Measurements from ENCODE around the gene TRAPPC6A. TPM values are rescaled to one million over a fixed set of nuclear protein-coding genes. Genes with fewer than 3 reads are reported as not detected.

The TRAPPC6A gene
- total and polyA plus RNA-seq, 3 donors from 2014 or later: 37.0 to 42.8 (median 38.7) TPM

GRCh38 chr19:45172611-45173208 is 5.3 kb downstream of the TRAPPC6A start:
- H3K4me3 ChIP-seq: no peak overlapping the region
- H3K4me1 ChIP-seq: peaks cover 7% of the 10 kb centered on the region
- no peak overlapping the region for H3K27ac ChIP-seq
- WGBS, 2 donors: 93 to 98% methylated on average over 7 to 18 of the region's 18 CpGs
- no peaks in the 10 kb centered on the region for H3K9me3 ChIP-seq
- no peaks in the 10 kb centered on the region for H3K36me3 ChIP-seq (ENCODE audit: low read depth, missing control alignments)
- H3K27me3 ChIP-seq: no peaks in the 10 kb centered on the region
- no peak for TF ChIP-seq POLR2A (IDR thresholded peaks at IDR 0.05)
- no peak for TF ChIP-seq CTCF (IDR thresholded peaks at IDR 0.05)
- no peak for DNase-seq
- intact Hi-C loops (cut with DNase I; ENCODE audit: low total_unique reads): no loop called here

GRCh38 chr19:45172173-45172572 is 5.9 kb downstream of the TRAPPC6A start:
- Histone ChIP-seq H3K9me3 (no peaks in the 10 kb centered on the region), H3K36me3 (ENCODE audit: low read depth, missing control alignments) (no peaks in the 10 kb centered on the region), H3K4me3 (no peak overlapping the region), H3K27me3 (no peaks in the 10 kb centered on the region), H3K4me1 (peaks cover 2% of the 10 kb centered on the region), H3K27ac (no peak overlapping the region)
- WGBS, 2 donors: 75 to 80% methylated on average over 1 to 4 of the region's 4 CpGs
- intact Hi-C loops (cut with DNase I; ENCODE audit: low total_unique reads): no loop called here
- DNase-seq: no peak
- TF ChIP-seq CTCF (IDR thresholded peaks at IDR 0.05): no peak
- no peak for TF ChIP-seq POLR2A (IDR thresholded peaks at IDR 0.05)

GRCh38 chr19:45171211-45171623 is 6.8 kb downstream of the TRAPPC6A start:
- no peaks in the 10 kb centered on the region for H3K36me3 ChIP-seq (ENCODE audit: low read depth, missing control alignments)
- no peak overlapping the region for H3K4me3 ChIP-seq
- no peak for TF ChIP-seq CTCF (IDR thresholded peaks at IDR 0.05)
- no peak for TF ChIP-seq POLR2A (IDR thresholded peaks at IDR 0.05)
- H3K27me3 ChIP-seq: no peaks in the 10 kb centered on the region
- WGBS, 2 donors: 68 to 76% methylated on average over 7 of the region's 7 CpGs
- no peaks in the 10 kb centered on the region for H3K9me3 ChIP-seq
- H3K4me1 ChIP-seq: peaks cover 5% of the 10 kb centered on the region
- DNase-seq: no peak
- intact Hi-C loops (cut with DNase I; ENCODE audit: low total_unique reads): no loop called here
- H3K27ac ChIP-seq: no peak overlapping the region

DNA sequence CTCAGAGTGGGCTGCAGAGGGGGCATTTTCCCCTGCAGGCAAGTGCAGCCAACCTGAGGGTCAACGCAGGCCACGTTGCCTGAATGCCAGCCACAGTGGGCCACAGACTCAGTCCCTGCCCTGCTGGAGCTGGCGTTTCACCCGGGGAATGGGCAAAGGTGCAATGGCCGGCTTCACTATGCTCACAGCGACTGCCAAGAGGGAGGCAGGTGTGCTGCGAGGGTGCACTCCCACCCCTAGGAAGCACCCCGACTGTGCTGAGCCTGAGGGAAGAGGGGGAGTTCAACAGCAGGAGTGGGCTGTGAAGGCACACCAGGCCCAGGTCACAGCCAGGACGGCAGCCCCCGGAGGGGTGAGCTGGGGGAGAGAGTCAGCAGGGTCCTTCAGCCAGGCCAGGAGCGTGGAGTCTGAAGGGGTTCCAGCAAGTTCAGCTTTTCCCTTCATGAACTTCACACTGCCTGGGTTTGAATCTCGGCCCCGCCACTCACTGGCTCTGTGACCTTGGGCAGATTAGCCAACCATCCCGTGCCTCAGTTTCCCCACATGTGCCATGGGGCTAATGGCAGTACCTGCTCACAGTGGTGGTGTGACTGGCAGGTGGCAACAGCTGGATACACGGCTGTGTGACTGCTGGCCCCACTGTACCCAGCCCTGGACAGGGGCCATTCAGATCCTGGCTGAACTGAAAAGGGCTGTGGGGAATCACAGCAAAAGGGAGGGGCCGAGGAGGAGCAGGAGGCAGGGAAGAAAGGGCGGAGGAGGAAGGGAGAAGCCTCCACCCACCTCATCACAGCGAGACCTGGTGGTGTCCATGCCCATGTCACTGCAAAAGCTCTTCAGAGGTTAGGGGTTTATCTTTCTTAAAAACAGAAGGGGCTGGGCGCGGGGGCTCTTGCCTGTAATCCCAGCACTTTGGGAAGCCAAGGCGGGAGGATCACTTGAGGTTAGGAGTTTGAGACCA is 7.6 kb downstream of the TRAPPC6A start:
- Histone ChIP-seq H3K9me3 (no peaks in the 10 kb centered on the region), H3K4me1 (peaks cover 5% of the 10 kb centered on the region), H3K27me3 (no peaks in the 10 kb centered on the region), H3K4me3 (no peak overlapping the region), H3K27ac (no peak overlapping the region), H3K36me3 (ENCODE audit: low read depth, missing control alignments) (no peaks in the 10 kb centered on the region)
- intact Hi-C loops (cut with DNase I; ENCODE audit: low total_unique reads): no loop called here
- TF ChIP-seq CTCF (IDR thresholded peaks at IDR 0.05): no peak
- TF ChIP-seq POLR2A (IDR thresholded peaks at IDR 0.05): no peak
- DNase-seq: no peak
- 89 to 90% methylated on average over 13 to 21 of the region's 21 CpGs for WGBS, 2 donors
